ENCODE results near the gene UBE2D2. TPM values are rescaled to one million over a fixed set of nuclear protein-coding genes. Genes with fewer than 3 reads are reported as not detected.

The UBE2D2 gene
- total RNA-seq, 1 experiment from 2014 or later = 193 TPM

- intact Hi-C loops (cut with micrococcal nuclease; ENCODE audit: unreplicated experiment) = no loop called here
- Mint-ChIP-seq H3K4me1 (ENCODE audit: low read depth, unreplicated experiment) (peaks cover 7% of the 10 kb centered on the region), H3K27ac (ENCODE audit: unreplicated experiment) (no peak overlapping the region), H3K27me3 (ENCODE audit: insufficient read depth, unreplicated experiment) (no peaks in the 10 kb centered on the region), H3K4me3 (ENCODE audit: unreplicated experiment) (no peak overlapping the region), H3K36me3 (ENCODE audit: insufficient read depth, unreplicated experiment) (peaks cover 52% of the 10 kb centered on the region), H3K9me3 (ENCODE audit: unreplicated experiment) (no peaks in the 10 kb centered on the region)
- TF ChIP-seq CTCF (IDR thresholded peaks at IDR 0.05; ENCODE audit: insufficient read depth in 1 of 2, low read depth in 1 of 2, low read length in 1 of 2, severe bottlenecking in 1 of 2, unreplicated experiment in 1 of 2) = no peak
- Histone ChIP-seq H3K4me3 (ENCODE audit: low read depth, low read length) (no peak overlapping the region), H3K9me3 (no peaks in the 10 kb centered on the region), H3K27me3 (replicated peaks; ENCODE audit: control insufficient read depth, insufficient read depth, low read length) (no peaks in the 10 kb centered on the region), H3K36me3 (ENCODE audit: control insufficient read depth, insufficient read depth, low read length) (no peaks in the 10 kb centered on the region; the same call in 1 of the 2 replicates), H3K4me1 (peaks cover 10% of the 10 kb centered on the region)
- no TSS peak for BruUV-seq (replicated peaks)
- no peak for DNase-seq
- CTCF ChIA-PET = no interaction called here
- POLR2A ChIA-PET = no interaction called here
Measured at GRCh38 chr5:139675825-139676224, 114.7 kb downstream of the UBE2D2 start.

DNA sequence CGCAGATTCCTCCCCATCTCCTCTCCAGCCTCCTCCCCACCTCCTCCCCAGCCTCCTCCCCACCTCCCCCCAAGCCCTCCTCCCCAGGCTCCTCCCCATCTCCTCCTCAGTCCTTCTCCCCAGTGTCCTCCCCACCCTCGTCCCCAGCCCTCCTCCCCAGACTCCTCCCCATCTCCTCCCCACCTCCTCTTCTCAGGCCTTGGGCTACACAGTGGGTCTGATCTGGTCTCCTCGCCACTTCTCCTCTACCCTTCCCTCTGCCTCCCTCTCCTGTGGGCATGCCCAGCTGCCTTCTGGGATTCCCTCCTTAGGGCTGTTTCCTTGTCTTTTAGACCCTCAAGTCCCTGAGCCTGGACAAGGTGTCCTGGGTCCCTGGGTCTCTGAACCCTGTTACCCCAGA lies 115.3 kb downstream of the UBE2D2 start:
- POLR2A ChIA-PET = no interaction called here
- no peaks in the 10 kb centered on the region for H3K27me3 ChIP-seq (replicated peaks; ENCODE audit: control insufficient read depth, insufficient read depth, low read length)
- CTCF ChIA-PET = no interaction called here
- Mint-ChIP-seq H3K27me3 (ENCODE audit: insufficient read depth, unreplicated experiment) (no peaks in the 10 kb centered on the region), H3K27ac (ENCODE audit: unreplicated experiment) (no peak overlapping the region), H3K4me3 (ENCODE audit: unreplicated experiment) (no peak overlapping the region), H3K9me3 (ENCODE audit: unreplicated experiment) (no peaks in the 10 kb centered on the region), H3K36me3 (ENCODE audit: insufficient read depth, unreplicated experiment) (peaks cover 55% of the 10 kb centered on the region), H3K4me1 (ENCODE audit: low read depth, unreplicated experiment) (peaks cover 7% of the 10 kb centered on the region)
- no peak overlapping the region for H3K4me3 ChIP-seq (ENCODE audit: low read depth, low read length)
- intact Hi-C loops (cut with micrococcal nuclease; ENCODE audit: unreplicated experiment) = no loop called here
- no peaks in the 10 kb centered on the region; the same call in 1 of the 2 replicates for H3K36me3 ChIP-seq (ENCODE audit: control insufficient read depth, insufficient read depth, low read length)
- no peaks in the 10 kb centered on the region for H3K9me3 ChIP-seq
- TF ChIP-seq CTCF (IDR thresholded peaks at IDR 0.05; ENCODE audit: insufficient read depth in 1 of 2, low read depth in 1 of 2, low read length in 1 of 2, severe bottlenecking in 1 of 2, unreplicated experiment in 1 of 2) = no peak
- H3K4me1 ChIP-seq = peaks cover 10% of the 10 kb centered on the region
- no TSS peak for BruUV-seq (replicated peaks)
- DNase-seq = no peak

DNA sequence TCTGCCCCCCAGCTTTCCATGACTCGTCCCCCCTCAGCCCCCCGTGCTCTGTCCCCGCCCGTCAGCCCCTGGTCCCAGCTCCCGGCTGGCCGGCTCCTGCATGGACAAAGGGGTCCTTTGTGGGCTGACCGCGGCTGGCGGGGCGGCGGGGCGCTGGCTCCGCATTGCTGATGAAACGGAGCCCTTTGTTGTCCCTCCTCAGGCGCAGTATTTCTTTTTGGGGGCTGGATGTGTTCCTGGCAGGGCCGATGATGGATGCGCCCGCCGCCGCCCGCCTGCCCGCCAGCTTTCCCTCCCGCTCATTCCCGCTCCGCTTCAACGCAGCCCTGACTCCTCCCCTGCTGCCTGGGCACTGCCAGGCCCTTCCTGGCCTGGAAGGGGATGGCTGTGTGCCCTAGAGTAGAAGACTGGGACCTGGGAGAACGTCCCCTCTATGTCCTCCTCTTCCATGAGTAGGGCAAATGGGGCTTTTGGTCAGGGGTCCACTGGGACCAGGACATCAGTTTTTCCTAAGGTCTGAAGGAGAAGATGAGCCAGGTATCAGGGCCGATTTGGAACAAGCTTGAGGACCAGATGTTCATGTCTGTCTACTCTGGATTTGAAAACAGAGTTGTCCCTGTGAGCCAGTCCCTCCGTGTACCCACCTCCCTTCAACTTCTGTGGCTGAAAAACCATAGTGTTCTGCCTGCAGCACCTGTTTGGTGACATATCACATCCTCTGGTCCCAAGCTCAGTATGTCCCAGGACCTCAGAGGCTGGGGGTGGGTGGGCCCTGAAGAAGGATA lies 116.0 kb downstream of the UBE2D2 start:
- BruUV-seq (replicated peaks) = no TSS peak

More for the DNA sequence above, 116.0 kb downstream of the UBE2D2 start:
- Histone ChIP-seq H3K4me1 (peaks cover 10% of the 10 kb centered on the region), H3K4me3 (ENCODE audit: low read depth, low read length) (no peak overlapping the region), H3K27me3 (replicated peaks; ENCODE audit: control insufficient read depth, insufficient read depth, low read length) (no peaks in the 10 kb centered on the region), H3K9me3 (no peaks in the 10 kb centered on the region), H3K36me3 (ENCODE audit: control insufficient read depth, insufficient read depth, low read length) (0 out of 2 replicates have a peak, but pooled peaks cover 2% of the 10 kb centered on the region)
- no peak for DNase-seq
- no peak overlapping the region for H3K27ac Mint-ChIP-seq (ENCODE audit: unreplicated experiment)
- TF ChIP-seq CTCF (IDR thresholded peaks at IDR 0.05; ENCODE audit: insufficient read depth in 1 of 2, low read depth in 1 of 2, low read length in 1 of 2, severe bottlenecking in 1 of 2, unreplicated experiment in 1 of 2) = no peak
- no peak overlapping the region for H3K4me3 Mint-ChIP-seq (ENCODE audit: unreplicated experiment)
- H3K36me3 Mint-ChIP-seq (ENCODE audit: insufficient read depth, unreplicated experiment) = peaks cover 58% of the 10 kb centered on the region
- H3K4me1 Mint-ChIP-seq (ENCODE audit: low read depth, unreplicated experiment) = peaks cover 7% of the 10 kb centered on the region
- CTCF ChIA-PET = no interaction called here
- H3K9me3 Mint-ChIP-seq (ENCODE audit: unreplicated experiment) = no peaks in the 10 kb centered on the region
- intact Hi-C loops (cut with micrococcal nuclease; ENCODE audit: unreplicated experiment) = no loop called here
- H3K27me3 Mint-ChIP-seq (ENCODE audit: insufficient read depth, unreplicated experiment) = no peaks in the 10 kb centered on the region
- POLR2A ChIA-PET = no interaction called here

Other genes with a start within 250 kb of the UBE2D2 start
- gene PAIP2, start 219.5 kb upstream of the UBE2D2 start, total RNA-seq (2022) = 73.6 and 83.6 TPM in 2 replicates
- gene SLC23A1, start 178.0 kb upstream of the UBE2D2 start, total RNA-seq (2022) = 20.4 and 24.0 TPM in 2 replicates
- gene MZB1, start 171.4 kb upstream of the UBE2D2 start, total RNA-seq (2022) = not detected in 2 replicates
- gene PROB1, start 166.2 kb upstream of the UBE2D2 start, total RNA-seq (2022) = 2.7 and 2.9 TPM in 2 replicates
- 10.1 and 10.2 TPM in 2 replicates for gene SPATA24, start 157.2 kb upstream of the UBE2D2 start, total RNA-seq (2022)
- 12.5 and 14.1 TPM in 2 replicates for gene DNAJC18, start 121.8 kb upstream of the UBE2D2 start, total RNA-seq (2022)
- not detected in 2 replicates for gene ECSCR, start 98.6 kb upstream of the UBE2D2 start, total RNA-seq (2022)
- gene SMIM33, start 90.3 kb upstream of the UBE2D2 start, total RNA-seq (2022) = not detected in 2 replicates
- gene STING1, start 78.6 kb upstream of the UBE2D2 start, total RNA-seq (2022) = not detected in 2 replicates
- gene CXXC5, start 87.0 kb downstream of the UBE2D2 start, total RNA-seq (2022) = 79.5 and 92.3 TPM in 2 replicates
- 0.09 and 0.12 TPM in 2 replicates for gene PSD2, start 234.5 kb downstream of the UBE2D2 start, total RNA-seq (2022)